IPS-18a (cell line): ENCODE data around the gene OSBPL10.

ENCODE experiments used
- H3K27ac ChIP-seq: one replicate; pipeline ENCODE4 v1.5.1; 2013; ENCODE audit warnings: low read length
- H3K27me3 ChIP-seq: one replicate; pipeline ENCODE4 v1.6.1; 2013; ENCODE audit warnings: mild to moderate bottlenecking, low read length; ENCODE audit not compliant: control insufficient read depth, insufficient read depth
- H3K36me3 ChIP-seq: one replicate; pipeline ENCODE4 v1.6.1; 2013; ENCODE audit warnings: low read depth, low read length; ENCODE audit not compliant: control insufficient read depth
- H3K4me1 ChIP-seq: one replicate; pipeline ENCODE4 v1.6.1; 2013; ENCODE audit warnings: low read depth, low read length; ENCODE audit not compliant: control insufficient read depth
- H3K4me3 ChIP-seq: one replicate; pipeline ENCODE4 v1.5.1; 2013; ENCODE audit warnings: low read length
- H3K9ac ChIP-seq: one replicate; pipeline ENCODE4 v1.6.1; 2013; ENCODE audit warnings: mild to moderate bottlenecking, low read length, moderate library complexity
- H3K9me3 ChIP-seq: one replicate; pipeline ENCODE4 v1.6.1; 2013; ENCODE audit warnings: low read depth, low read length; ENCODE audit not compliant: control insufficient read depth

Gene OSBPL10

GRCh38 chr3:31918179-31919150 lies 62.6 kb downstream of the OSBPL10 start:
- H3K4me3 ChIP-seq, result no peak overlapping the region
- no peaks in the 10 kb centered on the region for H3K27me3 ChIP-seq
- H3K4me1 ChIP-seq, result peaks cover 34% of the 10 kb centered on the region
- no peak overlapping the region for H3K9ac ChIP-seq
- H3K36me3 ChIP-seq, result no peaks in the 10 kb centered on the region
- H3K27ac ChIP-seq, result no peak overlapping the region
- H3K9me3 ChIP-seq, result peaks cover 4% of the 10 kb centered on the region

DNA sequence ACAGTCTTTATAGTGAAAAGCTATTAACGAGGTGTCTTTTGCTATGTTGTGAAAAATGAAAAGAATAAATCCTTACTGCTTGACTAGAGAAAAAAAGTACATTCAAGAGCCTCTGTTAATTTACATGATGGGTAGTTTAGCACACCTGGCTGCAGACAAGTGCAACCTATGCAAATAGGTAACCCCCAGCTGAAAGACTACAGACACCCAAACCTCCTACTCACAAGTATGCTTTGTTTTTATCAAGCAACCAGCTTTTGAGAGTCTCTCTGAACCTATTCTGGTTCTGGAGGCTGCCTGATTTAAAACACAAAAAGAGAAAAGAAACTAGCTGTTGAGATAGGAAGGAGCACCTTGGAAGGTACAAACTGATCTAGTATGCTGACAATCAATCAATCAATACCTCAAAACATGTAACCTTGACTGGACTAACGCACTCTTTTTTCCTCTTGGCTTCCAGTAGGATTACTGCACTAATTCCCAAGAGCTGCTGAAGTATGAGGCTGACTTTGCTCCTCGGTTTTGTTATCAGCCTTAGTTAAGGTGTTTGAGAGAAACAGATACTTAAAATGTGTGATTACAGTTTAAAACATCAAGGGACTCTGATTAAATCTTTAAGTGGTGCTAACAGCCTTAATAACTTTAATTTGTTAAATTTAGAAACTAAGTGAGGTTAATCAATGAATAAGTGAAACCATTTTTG lies 63.6 kb downstream of the OSBPL10 start:
- H3K4me3 ChIP-seq, result peak overlapping the region; percentile 7
- H3K9me3 ChIP-seq, result peaks cover 4% of the 10 kb centered on the region
- H3K36me3 ChIP-seq, result no peaks in the 10 kb centered on the region
- H3K27me3 ChIP-seq, result no peaks in the 10 kb centered on the region
- H3K27ac ChIP-seq, result peak overlapping the region; percentile 60
- H3K4me1 ChIP-seq, result peaks cover 30% of the 10 kb centered on the region
- no peak overlapping the region for H3K9ac ChIP-seq

DNA sequence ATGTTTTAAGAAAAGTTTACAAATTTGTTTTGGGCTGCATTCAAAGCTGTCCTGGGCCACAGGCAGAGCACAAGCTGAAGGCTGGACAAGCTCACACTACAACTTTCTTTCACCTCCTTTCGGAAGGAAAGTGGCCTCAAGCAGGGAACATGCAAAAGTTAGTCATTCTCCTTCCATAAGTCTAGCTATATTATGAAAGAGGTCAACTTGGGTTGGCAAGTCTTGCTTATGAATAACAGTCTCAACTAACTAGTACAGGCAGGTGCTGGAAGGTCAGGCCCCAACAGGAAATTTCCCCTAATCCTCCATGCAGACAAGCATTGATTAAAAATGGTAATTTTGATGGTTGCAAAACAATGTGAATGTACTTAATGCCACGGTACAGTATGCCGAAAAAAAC lies 69.4 kb downstream of the OSBPL10 start:
- no peak overlapping the region for H3K4me3 ChIP-seq
- H3K9ac ChIP-seq, result no peak overlapping the region
- H3K4me1 ChIP-seq, result peaks cover 16% of the 10 kb centered on the region

DNA sequence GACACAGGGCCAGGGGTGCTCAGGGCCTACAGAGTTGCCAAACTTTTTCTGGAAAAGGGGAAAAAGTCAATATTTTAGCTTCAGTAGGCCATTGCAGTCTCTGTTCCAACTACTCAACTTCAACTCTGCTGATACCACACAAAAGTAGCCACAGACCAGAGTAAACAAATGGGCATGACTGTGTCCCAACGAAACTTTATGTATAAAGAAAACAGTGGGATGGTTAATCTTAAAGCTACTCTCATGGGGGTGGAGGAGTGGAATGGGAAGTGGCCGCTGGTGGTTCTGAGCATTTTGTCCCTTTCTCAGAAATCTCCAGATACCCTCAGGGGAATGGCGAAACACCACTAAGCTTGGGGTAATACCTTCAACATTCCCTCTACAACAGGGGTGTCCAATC lies 69.9 kb downstream of the OSBPL10 start:
- Histone ChIP-seq H3K4me3 (no peak overlapping the region), H3K4me1 (peaks cover 11% of the 10 kb centered on the region), H3K27me3 (no peaks in the 10 kb centered on the region), H3K9ac (no peak overlapping the region), H3K9me3 (no peaks in the 10 kb centered on the region), H3K27ac (no peak overlapping the region), H3K36me3 (no peaks in the 10 kb centered on the region)

More for the DNA sequence above, 69.4 kb downstream of the OSBPL10 start:
- no peak overlapping the region for H3K27ac ChIP-seq
- no peaks in the 10 kb centered on the region for H3K9me3 ChIP-seq
- no peaks in the 10 kb centered on the region for H3K27me3 ChIP-seq
- no peaks in the 10 kb centered on the region for H3K36me3 ChIP-seq

- Histone ChIP-seq H3K9me3 (no peaks in the 10 kb centered on the region), H3K9ac (no peak overlapping the region), H3K27ac (no peak overlapping the region), H3K4me3 (no peak overlapping the region), H3K36me3 (no peaks in the 10 kb centered on the region), H3K27me3 (no peaks in the 10 kb centered on the region), H3K4me1 (peaks cover 10% of the 10 kb centered on the region)
Measured at GRCh38 chr3:31909455-31909854, 71.6 kb downstream of the OSBPL10 start.

DNA sequence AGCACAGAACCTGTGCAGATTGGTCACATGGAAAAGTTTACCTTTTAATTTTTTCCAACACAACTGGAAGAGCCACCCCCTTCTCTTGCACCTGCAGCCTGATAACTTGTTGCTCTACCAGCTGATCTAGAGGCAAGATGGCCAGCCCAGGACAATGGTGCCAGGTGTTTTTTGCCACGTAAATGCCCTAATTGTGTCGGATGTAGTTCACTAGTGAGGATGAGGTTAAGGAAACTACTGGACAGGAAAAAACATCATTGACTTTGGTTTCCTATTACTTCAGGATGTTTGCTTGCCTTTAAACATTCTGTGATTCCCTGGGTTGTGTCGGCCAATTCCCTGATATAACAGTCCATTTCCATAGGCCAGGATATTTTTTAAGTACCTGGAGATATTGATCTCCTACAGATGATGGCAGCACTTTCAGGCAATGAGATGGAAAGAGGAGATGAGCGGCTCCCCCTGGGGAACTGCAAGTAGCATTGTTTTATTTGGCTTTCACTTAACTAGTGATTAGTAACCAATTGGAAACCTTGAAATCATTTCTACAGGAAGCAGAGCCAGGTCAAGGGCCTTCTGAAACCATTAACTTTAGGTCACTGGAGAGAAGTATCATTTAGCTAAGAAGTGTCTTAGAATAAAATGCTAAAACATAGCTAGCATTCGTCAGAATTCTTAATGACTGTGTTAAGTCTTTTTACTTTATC lies 72.5 kb downstream of the OSBPL10 start:
- H3K4me1 ChIP-seq, result peaks cover 10% of the 10 kb centered on the region

DNA sequence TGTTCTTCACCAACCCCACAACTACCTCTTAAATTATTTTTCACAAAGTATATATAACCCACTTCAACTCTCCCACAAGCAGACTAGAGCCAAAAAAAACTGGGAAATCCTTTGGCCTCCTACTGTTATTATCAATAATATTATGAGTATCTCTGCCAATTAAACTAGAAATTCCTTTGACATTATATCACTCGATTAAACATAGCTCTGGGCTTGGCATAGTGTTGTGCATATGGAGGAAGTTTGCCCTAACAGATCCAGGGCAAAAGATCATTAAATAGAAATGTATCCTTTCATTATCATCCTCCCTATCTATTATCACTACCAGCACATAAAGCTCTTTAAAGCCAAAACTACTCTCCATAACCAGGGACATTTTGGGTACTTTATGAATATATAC lies 74.9 kb downstream of the OSBPL10 start:
- Histone ChIP-seq H3K9me3 (no peaks in the 10 kb centered on the region), H3K27ac (no peak overlapping the region), H3K36me3 (no peaks in the 10 kb centered on the region), H3K27me3 (no peaks in the 10 kb centered on the region), H3K9ac (no peak overlapping the region), H3K4me1 (peaks cover 10% of the 10 kb centered on the region), H3K4me3 (no peak overlapping the region)

More for the DNA sequence above, 72.5 kb downstream of the OSBPL10 start:
- Histone ChIP-seq H3K9me3 (no peaks in the 10 kb centered on the region), H3K4me3 (no peak overlapping the region), H3K9ac (no peak overlapping the region), H3K27ac (no peak overlapping the region), H3K36me3 (no peaks in the 10 kb centered on the region), H3K27me3 (no peaks in the 10 kb centered on the region)

GRCh38 chr3:31903686-31904431 lies 77.2 kb downstream of the OSBPL10 start:
- no peaks in the 10 kb centered on the region for H3K27me3 ChIP-seq
- H3K36me3 ChIP-seq, result no peaks in the 10 kb centered on the region
- peaks cover 17% of the 10 kb centered on the region for H3K4me1 ChIP-seq
- no peak overlapping the region for H3K27ac ChIP-seq
- no peak overlapping the region for H3K9ac ChIP-seq
- H3K9me3 ChIP-seq, result no peaks in the 10 kb centered on the region
- no peak overlapping the region for H3K4me3 ChIP-seq

DNA sequence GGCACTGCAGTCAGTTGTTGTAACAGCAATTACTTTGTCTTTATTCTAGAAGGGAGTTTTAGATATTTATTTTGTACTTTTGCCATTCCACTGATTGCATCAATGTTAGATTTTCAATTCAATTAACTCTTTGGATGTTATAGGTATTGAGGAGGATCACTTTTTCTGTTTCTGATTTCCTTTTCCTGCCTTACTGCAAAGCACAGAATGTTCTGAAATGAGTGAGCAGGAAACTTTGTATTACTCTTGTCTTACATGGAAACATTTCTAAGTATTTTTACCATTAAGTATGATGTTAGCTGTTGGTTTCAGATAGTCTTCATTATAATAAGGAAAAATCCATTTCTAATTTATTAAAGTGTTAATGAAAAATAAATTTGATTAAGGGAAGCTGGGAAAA lies 80.5 kb downstream of the OSBPL10 start:
- H3K27ac ChIP-seq, result no peak overlapping the region
- no peak overlapping the region for H3K9ac ChIP-seq
- peaks cover 30% of the 10 kb centered on the region for H3K4me1 ChIP-seq
- H3K9me3 ChIP-seq, result no peaks in the 10 kb centered on the region
- no peak overlapping the region for H3K4me3 ChIP-seq
- H3K27me3 ChIP-seq, result no peaks in the 10 kb centered on the region
- no peaks in the 10 kb centered on the region for H3K36me3 ChIP-seq

DNA sequence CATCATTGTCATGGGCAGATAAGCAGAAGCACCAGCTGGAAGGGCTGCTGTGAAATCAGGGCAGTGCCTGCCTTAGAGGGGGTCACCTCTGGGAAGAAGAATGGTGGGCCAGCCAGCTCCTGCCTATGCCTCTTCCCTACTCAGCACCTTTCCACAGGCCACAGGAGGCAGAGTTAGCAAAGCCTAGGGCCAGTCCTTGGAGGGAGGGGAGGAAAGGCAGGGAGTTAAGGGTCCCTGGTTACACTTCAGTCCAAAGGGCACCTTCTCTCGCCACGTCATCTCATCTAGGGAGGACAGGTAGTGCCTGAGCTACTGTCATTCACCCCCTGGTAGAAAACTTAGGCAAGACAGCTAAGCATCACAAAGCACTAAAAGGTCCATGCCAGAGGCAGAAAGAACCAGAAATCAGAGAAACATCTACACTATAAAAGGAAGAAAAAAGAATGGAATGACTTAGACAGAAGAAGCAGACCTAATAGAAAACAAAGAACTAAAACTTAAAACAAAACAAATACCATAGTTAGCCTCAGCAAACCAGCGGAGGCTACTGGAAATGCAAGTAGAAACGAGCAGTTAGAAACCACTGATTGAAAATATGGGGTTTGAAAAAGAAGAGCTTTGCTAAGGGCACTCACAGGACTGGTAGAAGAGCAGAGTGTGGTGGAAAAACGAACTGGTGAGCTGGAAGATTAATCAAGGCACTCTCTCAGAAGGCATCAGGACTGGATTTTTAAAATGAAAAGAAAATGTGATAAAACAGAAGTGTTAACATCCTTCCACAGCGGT lies 84.2 kb downstream of the OSBPL10 start:
- H3K4me3 ChIP-seq, result no peak overlapping the region
- no peak overlapping the region for H3K9ac ChIP-seq
- no peaks in the 10 kb centered on the region for H3K9me3 ChIP-seq
- peaks cover 49% of the 10 kb centered on the region for H3K4me1 ChIP-seq
- no peaks in the 10 kb centered on the region for H3K36me3 ChIP-seq
- peak overlapping the region; percentile 27 for H3K27ac ChIP-seq
- H3K27me3 ChIP-seq, result no peaks in the 10 kb centered on the region
